OCI-LY7 (cell line): ENCODE results near the gene TENT5C. TPM values are rescaled to one million over a fixed set of nuclear protein-coding genes. Genes with fewer than 3 reads are reported as not detected.

ENCODE experiments used
- BruUV-seq: library from RNA; stranded (reverse); fragments of 400-500 nt; replicated peaks from 2 replicates; lab custom pipeline; 2021; lab: Mats Ljungman, UMichigan
- CTCF ChIA-PET: fragments of 300-600 bp; sonication (Branson Sonifier 250); formaldehyde crosslinking; loops from one replicate; lab custom pipeline; 2022; ENCODE audit warnings: antibody characterized with exemption; ENCODE audit not compliant: unreplicated experiment; lab: Charles Lee
- POLR2A ChIA-PET: fragments of 300-600 bp; sonication (Branson Sonifier 250); formaldehyde crosslinking; loops from one replicate; lab custom pipeline; 2022; ENCODE audit warnings: antibody characterized with exemption; lab: Charles Lee
- DNase-seq: peaks from one replicate; pipeline ENCODE4 v3.0.0-alpha.2; 2015; ENCODE audit warnings: low spot score
- H2AFZ ChIP-seq: fragments of 200-600 bp; sonication (generic), shearing (Covaris generic); 2 replicates; pipeline ENCODE4 v1.6.1; 2014; ENCODE audit warnings: mild to moderate bottlenecking, antibody characterized with exemption, low read length, moderate library complexity
- H3K27ac ChIP-seq: fragments of 200-600 bp; sonication (generic); 2 replicates; pipeline ENCODE4 v1.5.1; 2014; ENCODE audit warnings: mixed run types, low read depth, mild to moderate bottlenecking, moderate library complexity, low read length, inconsistent platforms; ENCODE audit not compliant: poor library complexity, severe bottlenecking
- H3K36me3 ChIP-seq: fragments of 200-600 bp; sonication (generic); 2 replicates; pipeline ENCODE4 v1.6.1; 2014; ENCODE audit warnings: mild to moderate bottlenecking, antibody characterized with exemption, low read length, moderate library complexity, mixed read lengths; ENCODE audit not compliant: insufficient read depth
- H3K4me1 ChIP-seq: fragments of 200-600 bp; sonication (generic); 2 replicates; pipeline ENCODE4 v1.5.1; 2014; ENCODE audit warnings: mild to moderate bottlenecking, low read length; ENCODE audit not compliant: insufficient read depth, poor library complexity, severe bottlenecking
- H3K4me2 ChIP-seq: fragments of 200-600 bp; sonication (generic); 2 replicates; pipeline ENCODE4 v1.6.1; 2014; ENCODE audit warnings: mild to moderate bottlenecking, low read length
- H3K4me3 ChIP-seq: fragments of 200-600 bp; sonication (generic); 2 replicates; pipeline ENCODE4 v1.5.1; 2014; ENCODE audit warnings: mild to moderate bottlenecking, low read depth, low read length; ENCODE audit not compliant: poor library complexity, severe bottlenecking
- H3K79me2 ChIP-seq: fragments of 200-600 bp; sonication (generic); 2 replicates; pipeline ENCODE4 v1.6.1; 2016; ENCODE audit warnings: low read depth, mild to moderate bottlenecking, low read length, moderate library complexity, mixed read lengths; ENCODE audit not compliant: insufficient read depth
- H3K9me2 ChIP-seq: fragments of 200-600 bp; sonication (generic); 2 replicates; pipeline ENCODE4 v1.6.1; 2016; ENCODE audit warnings: mild to moderate bottlenecking, low read length, mixed read lengths; ENCODE audit not compliant: insufficient read depth
- H3K9me3 ChIP-seq: fragments of 200-600 bp; sonication (generic); 2 replicates; pipeline ENCODE4 v1.6.1; 2014; ENCODE audit warnings: mild to moderate bottlenecking, mixed run types, low read length, mixed read lengths
- H4K20me1 ChIP-seq: fragments of 200-600 bp; sonication (generic); 2 replicates; pipeline ENCODE4 v1.6.1; 2014; ENCODE audit warnings: mild to moderate bottlenecking, antibody characterized with exemption, low read length, moderate library complexity, mixed read lengths; ENCODE audit not compliant: insufficient read depth
- EZH2phosphoT487 ChIP-seq: fragments of 200-600 bp; sonication (generic); IDR thresholded peaks from 2 replicates; pipeline ENCODE4 v1.6.1; 2018; ENCODE audit warnings: low read depth, borderline replicate concordance, mild to moderate bottlenecking, mixed run types, antibody characterized with exemption, low read length, moderate library complexity, mixed read lengths
- intact Hi-C: fragments of 100-400 bp; cut with micrococcal nuclease; formaldehyde crosslinking; loops from one replicate; pipeline ENCODE4 v1.10.0; 2022; ENCODE audit not compliant: unreplicated experiment
- total RNA-seq, 2 experiments: library from RNA; depleted of rRNA in 1 of 2; stranded (reverse); fragments of >200 nt in 1 of 2; shearing (Covaris generic) in 1 of 2; gene quantifications; 2 replicates each; pipeline ENCODE4 v1.2.3, GENCODE V29; 2014 to 2022
- TF ChIP-seq, protein P1 (sequence below): fragments of 200-600 bp; sonication (generic); conservative IDR thresholded peaks from 2 replicates; pipeline ENCODE4 v1.5.1; 2014; ENCODE audit warnings: mild to moderate bottlenecking, antibody characterized with exemption, low read length, moderate library complexity, mixed read lengths

Gene TENT5C
- total RNA-seq, 2 experiments from 2014 or later: 13.3 to 31.1 TPM

DNA sequence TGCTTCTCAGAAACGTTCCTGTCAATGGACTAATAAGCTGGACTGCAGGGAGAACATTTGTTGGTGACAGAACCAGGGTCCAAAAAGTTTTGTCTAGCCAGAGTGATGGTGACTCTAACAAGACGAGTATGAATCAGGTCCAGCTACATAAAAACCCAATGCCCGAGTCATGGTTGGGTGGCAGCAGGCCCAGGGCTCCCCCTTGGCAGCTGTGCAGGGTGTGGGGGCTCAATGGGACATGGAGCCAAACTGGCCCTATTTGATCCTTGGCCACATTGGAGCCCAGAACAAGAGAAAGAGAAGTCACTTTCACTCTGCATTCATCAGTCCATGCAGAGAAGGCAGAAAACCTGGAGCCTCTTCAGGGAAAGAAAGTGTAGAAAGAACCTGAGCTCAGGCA is 37.9 kb upstream of the TENT5C start:
- Histone ChIP-seq H4K20me1 (no peaks in the 10 kb centered on the region), H3K9me2 (no peaks in the 10 kb centered on the region), H3K79me2 (no peaks in the 10 kb centered on the region), H3K27ac (no peak overlapping the region), H2AFZ (no peak overlapping the region), H3K36me3 (no peaks in the 10 kb centered on the region), H3K4me1 (peaks cover 11% of the 10 kb centered on the region), H3K4me3 (no peak overlapping the region), H3K9me3 (no peaks in the 10 kb centered on the region), H3K4me2 (no peak overlapping the region)
- BruUV-seq: no TSS peak
- CTCF ChIA-PET: interaction anchor here (1.5 kb wide), 1 partner anchor 115 kb away, joined by 5 read pairs; no protein-coding TSS in a partner anchor
- POLR2A ChIA-PET: interaction anchor here (0.7 to 1.4 kb wide), 5 partner anchors 12 to 88 kb away, joined by 3 to 5 read pairs (median 3); no protein-coding TSS in a partner anchor
- no peak for TF ChIP-seq EZH2phosphoT487
- TF ChIP-seq, protein P1, sequence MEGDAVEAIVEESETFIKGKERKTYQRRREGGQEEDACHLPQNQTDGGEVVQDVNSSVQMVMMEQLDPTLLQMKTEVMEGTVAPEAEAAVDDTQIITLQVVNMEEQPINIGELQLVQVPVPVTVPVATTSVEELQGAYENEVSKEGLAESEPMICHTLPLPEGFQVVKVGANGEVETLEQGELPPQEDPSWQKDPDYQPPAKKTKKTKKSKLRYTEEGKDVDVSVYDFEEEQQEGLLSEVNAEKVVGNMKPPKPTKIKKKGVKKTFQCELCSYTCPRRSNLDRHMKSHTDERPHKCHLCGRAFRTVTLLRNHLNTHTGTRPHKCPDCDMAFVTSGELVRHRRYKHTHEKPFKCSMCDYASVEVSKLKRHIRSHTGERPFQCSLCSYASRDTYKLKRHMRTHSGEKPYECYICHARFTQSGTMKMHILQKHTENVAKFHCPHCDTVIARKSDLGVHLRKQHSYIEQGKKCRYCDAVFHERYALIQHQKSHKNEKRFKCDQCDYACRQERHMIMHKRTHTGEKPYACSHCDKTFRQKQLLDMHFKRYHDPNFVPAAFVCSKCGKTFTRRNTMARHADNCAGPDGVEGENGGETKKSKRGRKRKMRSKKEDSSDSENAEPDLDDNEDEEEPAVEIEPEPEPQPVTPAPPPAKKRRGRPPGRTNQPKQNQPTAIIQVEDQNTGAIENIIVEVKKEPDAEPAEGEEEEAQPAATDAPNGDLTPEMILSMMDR: no peak
- no peak for DNase-seq
- intact Hi-C loops: no loop called here

DNA sequence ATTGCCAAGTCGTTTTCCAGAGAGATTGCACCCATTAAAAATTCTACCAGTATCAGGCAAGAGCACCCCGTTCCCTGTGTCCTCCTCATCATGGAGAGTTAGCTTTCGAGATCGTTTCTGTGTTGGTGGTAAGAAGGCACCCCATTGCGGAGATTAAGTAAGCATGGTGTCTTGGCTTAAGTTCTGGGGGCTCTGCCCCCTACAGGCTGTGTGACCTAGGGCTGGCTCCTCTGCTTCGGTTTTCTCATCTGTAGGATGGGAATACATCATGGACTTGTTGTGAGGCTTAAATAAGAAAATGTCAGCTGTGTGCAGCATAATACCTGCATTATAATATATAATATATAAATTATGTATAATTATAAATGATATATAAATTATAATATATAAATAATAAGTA is 36.8 kb upstream of the TENT5C start:
- ChIA-PET CTCF (interaction anchor here (1.5 kb wide), 1 partner anchor 114 kb away, joined by 5 read pairs; no protein-coding TSS in a partner anchor), POLR2A (interaction anchor here (0.7 to 1.4 kb wide), 3 partner anchors 13 to 87 kb away, joined by 3 to 5 read pairs (median 4); no protein-coding TSS in a partner anchor)
- intact Hi-C loops: no loop called here
- Histone ChIP-seq H3K27ac (no peak overlapping the region), H3K9me2 (no peaks in the 10 kb centered on the region), H3K36me3 (no peaks in the 10 kb centered on the region), H4K20me1 (no peaks in the 10 kb centered on the region), H3K4me3 (no peak overlapping the region), H3K79me2 (no peaks in the 10 kb centered on the region), H3K9me3 (no peaks in the 10 kb centered on the region), H3K4me1 (peaks cover 11% of the 10 kb centered on the region), H2AFZ (no peak overlapping the region), H3K4me2 (no peak overlapping the region)
- BruUV-seq: no TSS peak
- no peak for DNase-seq
- TF ChIP-seq EZH2phosphoT487: no peak
- TF ChIP-seq, protein P1: peak; percentile 63

DNA sequence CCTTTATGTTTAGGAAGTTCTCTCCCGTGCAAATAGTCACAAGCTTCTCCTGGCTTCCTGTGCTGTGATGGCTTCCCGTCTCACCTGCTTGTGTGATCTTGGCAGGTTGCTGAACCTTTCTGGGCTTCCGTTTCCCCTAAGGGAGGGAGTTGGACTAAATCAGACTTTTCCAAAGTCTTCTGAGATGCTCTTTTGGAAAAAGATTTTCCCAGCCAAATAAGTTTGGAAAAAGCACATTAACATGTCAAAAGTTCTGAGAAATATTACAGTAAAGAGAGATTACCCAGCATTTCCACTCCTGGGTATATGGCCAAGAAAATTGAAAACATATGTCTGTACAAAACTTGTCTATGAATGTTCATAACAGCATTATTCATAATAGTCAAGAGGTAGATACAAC is 36.0 kb upstream of the TENT5C start:
- H3K9me2 ChIP-seq: no peaks in the 10 kb centered on the region
- no peaks in the 10 kb centered on the region for H3K36me3 ChIP-seq
- H3K4me2 ChIP-seq: no peak overlapping the region
- intact Hi-C loops: no loop called here
- H3K79me2 ChIP-seq: no peaks in the 10 kb centered on the region
- H4K20me1 ChIP-seq: no peaks in the 10 kb centered on the region
- TF ChIP-seq EZH2phosphoT487: no peak
- TF ChIP-seq, protein P1: no peak
- CTCF ChIA-PET: no interaction called here
- H2AFZ ChIP-seq: no peak overlapping the region
- no TSS peak for BruUV-seq
- no peak overlapping the region for H3K27ac ChIP-seq
- no peaks in the 10 kb centered on the region for H3K9me3 ChIP-seq
- no peak for DNase-seq
- POLR2A ChIA-PET: interaction anchor here (0.7 to 1.0 kb wide), 2 partner anchors 38 to 263 kb away, joined by 3 to 5 read pairs; no protein-coding TSS in a partner anchor
- H3K4me3 ChIP-seq: no peak overlapping the region
- H3K4me1 ChIP-seq: peaks cover 11% of the 10 kb centered on the region
